Stimulated activated CD4-positive, alpha-beta T cell treated with anti-CD3 and anti-CD28 coated beads, TNF-alpha, amount 100 ng/mL, for 24 hours (primary cell): ENCODE data around the gene IL17B.

Experiments
- DNase-seq, 3 experiments: peaks; one replicate each; pipeline ENCODE4 v3.0.0-alpha.2; 2020; ENCODE audit warnings: low read depth in 3 of 3

IL17B gene

GRCh38 chr5:149376711-149377447, 2.2 kb downstream of the IL17B start:
- no peak for DNase-seq

- DNase-seq = no peak
Measured at GRCh38 chr5:149376104-149376503, 3.0 kb downstream of the IL17B start.

- DNase-seq = no peak
Measured at GRCh38 chr5:149375434-149375833, 3.7 kb downstream of the IL17B start.

GRCh38 chr5:149374801-149375200, 4.3 kb downstream of the IL17B start:
- no peak for DNase-seq

- DNase-seq = no peak
Measured at GRCh38 chr5:149374303-149374702, 4.8 kb downstream of the IL17B start.

- DNase-seq = no peak
Measured at GRCh38 chr5:149372932-149373331, 6.2 kb downstream of the IL17B start.

- no peak for DNase-seq
Measured at GRCh38 chr5:149372076-149372795, 6.9 kb downstream of the IL17B start.

GRCh38 chr5:149371296-149371962, 7.7 kb downstream of the IL17B start:
- DNase-seq = peak; percentile 28 to 58 (median 58)

- DNase-seq = no peak
Measured at GRCh38 chr5:149370878-149371277, 8.2 kb downstream of the IL17B start.

- DNase-seq = no peak
Measured at GRCh38 chr5:149367972-149368645, 11.0 kb downstream of the IL17B start.

GRCh38 chr5:149367249-149367971, 11.7 kb downstream of the IL17B start:
- DNase-seq = peak in 1 of 3 experiments; percentile 38

GRCh38 chr5:149366169-149366729, 12.8 kb downstream of the IL17B start:
- no peak for DNase-seq

- DNase-seq = no peak
Measured at GRCh38 chr5:149365418-149365817, 13.7 kb downstream of the IL17B start.

- no peak for DNase-seq
Measured at GRCh38 chr5:149364719-149365118, 14.4 kb downstream of the IL17B start.

GRCh38 chr5:149363936-149364335, 15.2 kb downstream of the IL17B start:
- DNase-seq = no peak

- no peak for DNase-seq
Measured at GRCh38 chr5:149363358-149363757, 15.7 kb downstream of the IL17B start.

GRCh38 chr5:149362541-149362940, 16.6 kb downstream of the IL17B start:
- DNase-seq = no peak

GRCh38 chr5:149360272-149360671, 18.8 kb downstream of the IL17B start:
- no peak for DNase-seq

GRCh38 chr5:149358868-149359495, 20.1 kb downstream of the IL17B start:
- no peak for DNase-seq

GRCh38 chr5:149358294-149358651, 20.8 kb downstream of the IL17B start:
- DNase-seq = peak in 1 of 3 experiments; percentile 19
